ENCODE results near the gene RHO.

DNA sequence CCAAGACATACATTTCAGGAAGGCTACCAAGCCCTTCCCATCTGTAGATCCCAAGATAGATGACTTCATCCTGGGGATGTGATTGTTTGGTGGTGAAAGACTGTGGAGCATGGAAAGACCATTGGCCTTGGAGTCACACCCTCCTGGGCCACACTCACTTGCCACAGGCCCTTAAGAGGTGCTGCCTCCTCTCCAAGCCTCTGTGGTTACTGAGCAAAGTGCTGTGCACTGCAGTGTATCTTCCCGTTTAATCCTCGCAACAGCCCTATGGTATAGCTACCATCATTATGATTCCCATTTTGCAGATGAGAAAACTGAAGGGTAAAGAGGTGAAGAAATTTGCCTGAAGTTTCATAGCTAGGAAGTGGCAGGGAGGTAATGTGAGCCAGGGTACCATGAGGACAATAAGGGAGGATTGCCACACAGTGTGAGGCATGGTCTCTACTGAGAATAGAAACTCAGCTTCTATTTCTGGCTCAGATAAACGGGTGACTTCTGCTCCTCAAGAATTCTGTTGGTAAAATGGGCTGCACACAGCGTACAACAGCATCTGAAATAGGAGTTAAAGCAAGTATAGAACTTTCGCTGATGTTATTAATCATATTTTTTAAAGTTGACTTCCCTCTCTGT is 23.9 kb upstream of the RHO start:
- TF ChIP-seq TAF1 (IDR thresholded peaks at IDR 0.05; ENCODE audit: borderline replicate concordance, low read depth, low read length) (no peak), POLR2AphosphoS5 (IDR thresholded peaks at IDR 0.05; ENCODE audit: low read depth, low read length) (no peak)

Data from GM12892 (cell line).